DND-41 (cell line): ENCODE data around the gene CDKN2B-AS1.

Experiments used
- ATAC-seq: fragments of 200-7000 bp; cut with Tn5 transposase; 3 replicates; pipeline ENCODE4 v1.9.1; 2021; ENCODE audit warnings: low read depth; ENCODE audit not compliant: insufficient read depth
- DNase-seq: peaks from one replicate; pipeline ENCODE4 v3.0.0-alpha.2; 2020
- H2AFZ ChIP-seq: 2 replicates; pipeline ENCODE4 v1.6.0; 2012; ENCODE audit warnings: low read depth, low read length
- H3K27ac ChIP-seq: 2 replicates; pipeline ENCODE4 v1.5.1; 2012; ENCODE audit warnings: low read length, inconsistent platforms
- H3K27me3 ChIP-seq: fragments of 200-600 bp; sonication (generic); 2 replicates; pipeline ENCODE4 v1.6.0; 2012; ENCODE audit warnings: low read length, mild to moderate bottlenecking, inconsistent platforms; ENCODE audit not compliant: insufficient read depth, poor library complexity
- H3K36me3 ChIP-seq: 2 replicates; pipeline ENCODE4 v1.5.1; 2012; ENCODE audit warnings: low read length, inconsistent platforms; ENCODE audit not compliant: insufficient read depth
- H3K4me1 ChIP-seq: 2 replicates; pipeline ENCODE4 v1.5.1; 2012; ENCODE audit warnings: mild to moderate bottlenecking, low read length; ENCODE audit not compliant: insufficient read depth
- H3K4me2 ChIP-seq: 2 replicates; pipeline ENCODE4 v1.6.0; 2012; ENCODE audit warnings: mild to moderate bottlenecking, moderate library complexity, low read length, inconsistent platforms; ENCODE audit not compliant: insufficient read depth
- H3K4me3 ChIP-seq, 2 experiments: fragments of 200-600 bp in 1 of 2; shearing (Covaris generic) in 1 of 2; 2 replicates each; pipeline ENCODE4 v1.5.1; 2012 to 2016; ENCODE audit warnings: inconsistent platforms in 2 of 2, low read length in 2 of 2, mild to moderate bottlenecking in 2 of 2, low read depth in 1 of 2, moderate library complexity in 1 of 2
- H3K79me2 ChIP-seq: 2 replicates; pipeline ENCODE4 v1.6.0; 2012; ENCODE audit warnings: low read length, inconsistent platforms; ENCODE audit not compliant: insufficient read depth
- H3K9ac ChIP-seq: 2 replicates; pipeline ENCODE4 v1.6.0; 2012; ENCODE audit warnings: low read depth, mild to moderate bottlenecking, inconsistent platforms, low read length, moderate library complexity
- H3K9me3 ChIP-seq: 2 replicates; pipeline ENCODE4 v1.5.1; 2012; ENCODE audit warnings: low read length, moderate library complexity, mild to moderate bottlenecking, inconsistent platforms; ENCODE audit not compliant: insufficient read depth, severe bottlenecking
- H4K20me1 ChIP-seq: 2 replicates; pipeline ENCODE4 v1.6.0; 2012; ENCODE audit warnings: low read length; ENCODE audit not compliant: insufficient read depth
- EZH2 ChIP-seq: IDR thresholded peaks from 3 replicates; pipeline ENCODE4 v1.6.1; 2012; ENCODE audit warnings: borderline replicate concordance, low read depth, mild to moderate bottlenecking, moderate library complexity, low read length, inconsistent platforms; ENCODE audit not compliant: severe bottlenecking
- TF ChIP-seq, protein P1 (sequence below): IDR thresholded peaks from 2 replicates; pipeline ENCODE4 v1.5.1; 2012; ENCODE audit warnings: borderline replicate concordance, low read length, moderate library complexity, mild to moderate bottlenecking; ENCODE audit not compliant: poor library complexity, severe bottlenecking; ENCODE audit errors: extremely low read depth

Gene CDKN2B-AS1

DNA sequence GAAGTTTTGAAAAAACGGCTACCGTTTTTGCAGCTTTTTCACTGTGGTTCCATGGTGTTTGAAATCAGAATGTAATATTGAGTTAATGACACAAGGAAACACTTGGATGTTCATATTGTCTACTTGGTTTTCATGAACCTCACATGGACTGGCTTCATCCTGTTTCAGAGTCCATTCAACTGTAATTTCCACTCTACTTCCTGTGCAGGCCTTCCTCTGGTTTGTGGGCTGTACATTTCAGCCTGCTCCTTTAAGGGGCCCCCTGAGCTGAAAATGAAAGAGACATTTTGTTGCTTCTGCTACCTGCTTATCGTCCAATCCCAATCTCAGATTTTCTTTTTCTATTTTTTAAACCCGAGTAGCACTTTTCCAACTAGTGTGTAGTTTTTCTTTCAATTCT, 56.3 kb downstream of the CDKN2B-AS1 start:
- TF ChIP-seq, protein P1, sequence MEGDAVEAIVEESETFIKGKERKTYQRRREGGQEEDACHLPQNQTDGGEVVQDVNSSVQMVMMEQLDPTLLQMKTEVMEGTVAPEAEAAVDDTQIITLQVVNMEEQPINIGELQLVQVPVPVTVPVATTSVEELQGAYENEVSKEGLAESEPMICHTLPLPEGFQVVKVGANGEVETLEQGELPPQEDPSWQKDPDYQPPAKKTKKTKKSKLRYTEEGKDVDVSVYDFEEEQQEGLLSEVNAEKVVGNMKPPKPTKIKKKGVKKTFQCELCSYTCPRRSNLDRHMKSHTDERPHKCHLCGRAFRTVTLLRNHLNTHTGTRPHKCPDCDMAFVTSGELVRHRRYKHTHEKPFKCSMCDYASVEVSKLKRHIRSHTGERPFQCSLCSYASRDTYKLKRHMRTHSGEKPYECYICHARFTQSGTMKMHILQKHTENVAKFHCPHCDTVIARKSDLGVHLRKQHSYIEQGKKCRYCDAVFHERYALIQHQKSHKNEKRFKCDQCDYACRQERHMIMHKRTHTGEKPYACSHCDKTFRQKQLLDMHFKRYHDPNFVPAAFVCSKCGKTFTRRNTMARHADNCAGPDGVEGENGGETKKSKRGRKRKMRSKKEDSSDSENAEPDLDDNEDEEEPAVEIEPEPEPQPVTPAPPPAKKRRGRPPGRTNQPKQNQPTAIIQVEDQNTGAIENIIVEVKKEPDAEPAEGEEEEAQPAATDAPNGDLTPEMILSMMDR: no peak
- Histone ChIP-seq H2AFZ (peak overlapping the region; percentile 31), H3K79me2 (no peaks in the 10 kb centered on the region), H3K4me3 (peak overlapping the region in 1 of 2 experiments; percentile 19; a peak in 1 of 4 replicates), H3K36me3 (peaks cover 72% of the 10 kb centered on the region), H4K20me1 (no peaks in the 10 kb centered on the region), H3K27ac (peak overlapping the region; percentile 91), H3K4me2 (peak overlapping the region; percentile 44), H3K9ac (peak overlapping the region; percentile 39), H3K4me1 (peaks cover 26% of the 10 kb centered on the region), H3K27me3 (no peaks in the 10 kb centered on the region), H3K9me3 (no peaks in the 10 kb centered on the region)
- peak; percentile 94 for ATAC-seq
- DNase-seq: peak; percentile 74

DNA sequence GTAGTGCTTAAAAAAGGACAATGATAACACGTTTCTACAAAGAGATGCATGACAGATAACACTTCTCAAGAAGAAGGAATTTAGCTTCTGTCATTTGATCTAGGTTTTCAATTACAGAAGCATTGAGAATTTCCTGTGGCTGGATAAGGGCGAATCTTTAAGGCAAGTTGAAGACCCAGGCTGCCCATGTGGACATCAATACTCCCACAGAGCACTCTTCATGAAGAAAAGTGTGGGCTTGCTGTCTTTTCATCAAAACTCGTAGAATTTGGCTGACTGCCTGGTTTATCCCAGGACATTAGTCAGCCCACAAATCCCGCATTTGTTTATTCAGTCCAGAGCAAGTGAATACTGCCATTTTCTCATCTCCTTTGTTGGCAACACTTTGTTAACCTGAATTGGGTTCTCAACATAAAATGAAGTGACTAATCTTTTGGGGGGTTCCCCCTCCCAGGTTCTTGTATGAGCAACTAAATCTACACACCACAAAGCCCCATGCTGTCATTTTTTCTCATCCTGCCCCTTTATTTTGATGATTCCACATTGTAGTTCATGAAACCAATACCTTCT, 57.9 kb downstream of the CDKN2B-AS1 start:
- no peak overlapping the region for H3K4me2 ChIP-seq
- TF ChIP-seq, protein P1: no peak
- TF ChIP-seq EZH2: no peak
- peak overlapping the region; percentile 7; the same call in 1 of the 2 replicates for H3K27ac ChIP-seq
- no peaks in the 10 kb centered on the region for H3K27me3 ChIP-seq
- no peak for ATAC-seq
- no peak overlapping the region for H2AFZ ChIP-seq
- no peak overlapping the region for H3K9ac ChIP-seq
- DNase-seq: no peak
- no peaks in the 10 kb centered on the region for H3K9me3 ChIP-seq
- H4K20me1 ChIP-seq: no peaks in the 10 kb centered on the region
- no peak overlapping the region for H3K4me3 ChIP-seq
- peaks cover 26% of the 10 kb centered on the region for H3K4me1 ChIP-seq
- H3K36me3 ChIP-seq: peaks cover 72% of the 10 kb centered on the region
- no peaks in the 10 kb centered on the region for H3K79me2 ChIP-seq

DNA sequence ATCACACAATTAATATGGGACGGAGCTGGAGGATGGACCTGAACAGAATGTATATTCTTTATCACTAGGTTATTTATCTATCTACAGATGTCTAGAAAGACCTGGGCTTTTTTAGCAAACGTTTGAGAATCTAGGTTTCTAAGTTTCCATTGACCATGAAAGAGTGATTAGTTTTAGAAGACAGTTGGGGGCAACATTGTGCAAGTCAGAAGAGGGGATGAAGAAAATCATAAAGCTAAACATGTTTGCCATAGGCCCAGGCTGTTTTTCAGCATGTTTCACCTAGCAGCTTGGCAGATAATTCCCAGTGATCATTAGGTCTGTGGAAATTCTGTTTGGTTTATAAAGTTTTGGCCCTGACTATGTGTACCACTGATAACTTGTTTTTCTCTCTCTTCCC, 58.6 kb downstream of the CDKN2B-AS1 start:
- Histone ChIP-seq H3K27me3 (no peaks in the 10 kb centered on the region), H3K9me3 (no peaks in the 10 kb centered on the region), H2AFZ (no peak overlapping the region), H4K20me1 (no peaks in the 10 kb centered on the region), H3K79me2 (no peaks in the 10 kb centered on the region), H3K27ac (no peak overlapping the region), H3K9ac (no peak overlapping the region), H3K4me2 (no peak overlapping the region), H3K4me1 (peaks cover 26% of the 10 kb centered on the region), H3K36me3 (peaks cover 71% of the 10 kb centered on the region), H3K4me3 (no peak overlapping the region)
- TF ChIP-seq EZH2: no peak
- TF ChIP-seq, protein P1: no peak
- DNase-seq (no peak), ATAC-seq (no peak)

DNA sequence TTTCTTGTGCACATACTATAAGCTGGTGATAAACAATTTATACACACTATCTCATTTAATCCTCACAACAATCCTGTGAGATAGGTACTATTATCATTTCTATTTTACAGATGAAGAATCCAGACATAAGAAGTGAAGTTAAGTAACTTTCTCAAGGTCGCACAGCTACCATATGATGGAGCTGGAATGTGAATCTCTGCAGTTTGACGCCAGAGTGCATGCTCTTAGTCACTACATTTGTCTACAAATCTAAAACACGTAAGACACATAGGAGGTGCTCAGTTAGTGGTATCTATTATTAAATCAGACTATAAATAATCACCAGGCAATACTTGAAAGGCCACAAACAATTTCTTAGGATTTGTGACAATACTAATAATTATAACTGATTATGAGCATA, 59.5 kb downstream of the CDKN2B-AS1 start:
- no peak overlapping the region for H3K27ac ChIP-seq
- H3K4me1 ChIP-seq: peaks cover 26% of the 10 kb centered on the region
- peaks cover 74% of the 10 kb centered on the region for H3K36me3 ChIP-seq
- no peak overlapping the region for H3K4me2 ChIP-seq
- H3K4me3 ChIP-seq: no peak overlapping the region
- no peaks in the 10 kb centered on the region for H3K9me3 ChIP-seq
- no peak for TF ChIP-seq EZH2
- TF ChIP-seq, protein P1: no peak
- ATAC-seq: no peak
- no peaks in the 10 kb centered on the region for H4K20me1 ChIP-seq
- no peak overlapping the region for H2AFZ ChIP-seq
- H3K79me2 ChIP-seq: no peaks in the 10 kb centered on the region
- DNase-seq: no peak
- H3K9ac ChIP-seq: no peak overlapping the region
- no peaks in the 10 kb centered on the region for H3K27me3 ChIP-seq
